Vagina (tissue), 2 donors: ENCODE results near the gene IQGAP3. TPM values are rescaled to one million over a fixed set of nuclear protein-coding genes. Genes with fewer than 3 reads are reported as not detected.

Experiments used
- DNase-seq, 2 donors: peaks; one replicate each; pipeline ENCODE4 v3.0.0-alpha.2; 2017; ENCODE audit errors: extremely low spot score in 2 of 2
- H3K27ac ChIP-seq: fragments of 200-600 bp; sonication (generic); one replicate; pipeline ENCODE4 v1.5.1; 2019
- H3K27me3 ChIP-seq: fragments of 200-600 bp; sonication (generic); one replicate; pipeline ENCODE4 v1.5.1; 2019
- H3K36me3 ChIP-seq, 2 donors: fragments of 200-600 bp; sonication (generic); one replicate each; pipeline ENCODE4 v1.5.1; 2017 to 2019
- H3K4me1 ChIP-seq: fragments of 200-600 bp; sonication (generic); one replicate; pipeline ENCODE4 v1.5.1; 2019
- H3K4me3 ChIP-seq, 2 donors: fragments of 200-600 bp; sonication (generic); 1 replicate in 1 of 2; 2 replicates in 1 of 2; pipeline ENCODE4 v1.5.1; 2016 to 2019
- H3K9me3 ChIP-seq: fragments of 200-600 bp; sonication (generic); one replicate; pipeline ENCODE4 v1.5.1; 2019
- POLR2A ChIP-seq, 2 donors: fragments of 450-650 bp; IDR thresholded peaks; one replicate each; pipeline ENCODE4 v1.6.1; 2017; ENCODE audit warnings: antibody characterized with exemption in 2 of 2, mild to moderate bottlenecking in 2 of 2, moderate library complexity in 2 of 2
- POLR2AphosphoS5 ChIP-seq, 2 donors: sonication (generic); formaldehyde crosslinking; IDR thresholded peaks; one replicate each; pipeline ENCODE4 v1.9.0; 2017; ENCODE audit warnings: antibody characterized with exemption in 2 of 2, mild to moderate bottlenecking in 2 of 2, low read depth in 1 of 2; ENCODE audit not compliant: insufficient read depth in 1 of 2
- intact Hi-C: fragments of 100-400 bp; cut with DNase I; formaldehyde crosslinking; loops from one replicate; pipeline ENCODE4 v1.15.1; 2023
- total RNA-seq: library from RNA; depleted of rRNA; stranded (reverse); fragments of >200 nt; gene quantifications from one replicate; pipeline ENCODE4 v1.2.3, GENCODE V29; 2016
- TF ChIP-seq, protein P1 (sequence below), 3 experiments: fragments of 450-650 bp in 2 of 3; fragments of 200-600 bp in 1 of 3; sonication (generic) in 1 of 3; IDR thresholded peaks; one replicate each; pipeline ENCODE4 v1.5.1; 2017 to 2019; ENCODE audit warnings: antibody characterized with exemption in 3 of 3, mild to moderate bottlenecking in 2 of 3, moderate library complexity in 2 of 3

Gene IQGAP3
- total RNA-seq, 1 donor from 2014 or later: 2.9 TPM

DNA sequence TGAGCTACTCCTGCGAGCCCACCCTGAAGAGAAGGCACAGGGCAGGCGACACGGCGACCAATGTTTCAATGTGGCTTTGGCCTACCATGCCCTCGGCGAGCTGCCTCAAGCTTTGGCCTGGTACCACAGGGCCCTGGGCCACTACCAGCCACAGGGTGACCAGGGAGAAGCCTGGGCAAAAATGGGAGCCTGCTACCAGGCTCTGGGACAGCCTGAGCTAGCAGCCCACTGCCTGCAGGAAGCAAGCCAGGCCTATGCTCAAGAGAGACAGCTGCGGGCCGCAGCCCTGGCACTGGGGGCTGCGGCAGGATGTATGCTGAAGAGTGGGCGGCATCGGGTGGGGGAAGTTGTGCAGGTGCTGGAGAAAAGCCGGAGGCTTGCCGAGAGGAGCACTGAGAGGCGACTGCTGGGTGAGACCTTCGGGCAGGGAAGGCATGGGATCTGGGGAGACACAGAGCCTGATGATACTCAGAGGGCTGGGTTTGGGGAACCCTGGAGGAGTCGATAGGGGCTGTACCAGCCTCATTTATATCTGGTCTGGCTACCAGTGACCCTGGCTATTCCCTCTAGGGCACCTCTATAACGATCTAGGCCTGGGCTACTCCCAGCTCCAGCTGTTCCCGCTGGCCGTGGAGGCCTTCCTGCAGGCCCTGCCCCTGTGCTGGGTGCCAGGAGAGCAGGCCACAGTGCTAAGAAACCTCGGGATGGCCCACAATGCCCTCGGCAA, 9.5 kb upstream of the IQGAP3 start:
- H3K9me3 ChIP-seq: no peaks in the 10 kb centered on the region
- no peak for TF ChIP-seq POLR2A (IDR thresholded peaks at IDR 0.05)
- TF ChIP-seq, protein P1, sequence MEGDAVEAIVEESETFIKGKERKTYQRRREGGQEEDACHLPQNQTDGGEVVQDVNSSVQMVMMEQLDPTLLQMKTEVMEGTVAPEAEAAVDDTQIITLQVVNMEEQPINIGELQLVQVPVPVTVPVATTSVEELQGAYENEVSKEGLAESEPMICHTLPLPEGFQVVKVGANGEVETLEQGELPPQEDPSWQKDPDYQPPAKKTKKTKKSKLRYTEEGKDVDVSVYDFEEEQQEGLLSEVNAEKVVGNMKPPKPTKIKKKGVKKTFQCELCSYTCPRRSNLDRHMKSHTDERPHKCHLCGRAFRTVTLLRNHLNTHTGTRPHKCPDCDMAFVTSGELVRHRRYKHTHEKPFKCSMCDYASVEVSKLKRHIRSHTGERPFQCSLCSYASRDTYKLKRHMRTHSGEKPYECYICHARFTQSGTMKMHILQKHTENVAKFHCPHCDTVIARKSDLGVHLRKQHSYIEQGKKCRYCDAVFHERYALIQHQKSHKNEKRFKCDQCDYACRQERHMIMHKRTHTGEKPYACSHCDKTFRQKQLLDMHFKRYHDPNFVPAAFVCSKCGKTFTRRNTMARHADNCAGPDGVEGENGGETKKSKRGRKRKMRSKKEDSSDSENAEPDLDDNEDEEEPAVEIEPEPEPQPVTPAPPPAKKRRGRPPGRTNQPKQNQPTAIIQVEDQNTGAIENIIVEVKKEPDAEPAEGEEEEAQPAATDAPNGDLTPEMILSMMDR (IDR thresholded peaks at IDR 0.05): no peak
- no peak for DNase-seq
- H3K27me3 ChIP-seq: no peaks in the 10 kb centered on the region
- no peaks in the 10 kb centered on the region for H3K36me3 ChIP-seq
- intact Hi-C loops: loop anchor here (5.0 to 10.0 kb wide), 3 partner anchors 67 to 197 kb away; no protein-coding TSS in a partner anchor
- H3K4me1 ChIP-seq: no peaks in the 10 kb centered on the region
- H3K4me3 ChIP-seq: no peak overlapping the region
- no peak overlapping the region for H3K27ac ChIP-seq

DNA sequence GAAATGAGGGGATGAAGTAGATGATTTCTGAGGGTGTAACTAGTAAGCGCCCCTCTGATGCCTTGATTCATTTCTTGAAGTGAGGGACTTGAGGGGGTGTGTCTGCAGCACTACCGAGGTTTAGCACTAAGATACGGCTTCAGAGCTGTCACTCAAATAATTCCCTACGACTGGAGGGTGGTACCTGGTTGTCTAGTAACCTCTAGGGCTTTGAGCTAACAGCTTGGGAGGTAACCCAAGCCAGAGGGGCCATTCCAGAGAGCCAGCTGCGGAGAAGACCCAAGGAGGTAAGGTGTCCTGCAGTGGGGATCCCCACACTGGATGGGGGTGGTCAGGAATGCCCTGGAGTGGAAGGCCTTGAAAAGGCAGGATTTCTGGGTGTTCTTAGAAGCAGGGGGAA, 7.1 kb upstream of the IQGAP3 start, which contains the start of gene TTC24:
Gene TTC24, plus strand, starts transcription at position 252 of the 400 bp plus-strand sequence. CDS start 1,642 bp downstream, outside the sequence.
- Histone ChIP-seq H3K27me3 (no peaks in the 10 kb centered on the region), H3K4me3 (no peak within 1 kb of the TSS), H3K4me1 (no peaks in the 10 kb centered on the region), H3K27ac (no peak within 1 kb of the TSS), H3K9me3 (no peaks in the 10 kb centered on the region), H3K36me3 (no peaks in the 10 kb centered on the region)
- DNase-seq: no peak
- no peak for TF ChIP-seq POLR2A (IDR thresholded peaks at IDR 0.05)
- TF ChIP-seq, protein P1 (IDR thresholded peaks at IDR 0.05): no peak
- intact Hi-C loops: no loop called here

DNA sequence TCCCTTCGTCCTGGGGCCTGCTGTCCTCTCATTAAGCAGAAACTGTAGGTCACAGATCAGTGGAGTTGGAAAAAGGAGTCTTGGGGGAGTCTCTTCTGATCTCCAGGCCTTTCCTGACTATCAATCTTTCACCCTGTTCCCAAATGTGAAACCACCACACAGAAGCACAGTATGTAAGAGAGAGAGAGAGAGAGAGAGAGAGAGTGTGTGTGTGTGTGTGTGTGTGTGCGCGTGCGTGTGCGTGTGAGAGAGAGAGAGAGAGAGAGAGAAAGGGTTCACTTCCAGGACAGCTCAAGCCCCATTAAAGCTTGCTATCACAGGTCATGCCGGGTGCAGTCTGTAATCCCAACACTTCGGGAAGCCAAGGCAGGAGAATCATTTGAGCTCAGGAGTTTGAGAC, 5.7 kb upstream of the IQGAP3 start:
- H3K4me1 ChIP-seq: no peaks in the 10 kb centered on the region
- H3K36me3 ChIP-seq: no peaks in the 10 kb centered on the region
- no peaks in the 10 kb centered on the region for H3K9me3 ChIP-seq
- H3K4me3 ChIP-seq: no peak overlapping the region
- H3K27ac ChIP-seq: no peak overlapping the region
- H3K27me3 ChIP-seq: no peaks in the 10 kb centered on the region
- TF ChIP-seq, protein P1 (IDR thresholded peaks at IDR 0.05): no peak
- no peak for TF ChIP-seq POLR2A (IDR thresholded peaks at IDR 0.05)
- TF ChIP-seq POLR2AphosphoS5 (IDR thresholded peaks at IDR 0.05; ENCODE audit: insufficient read depth in 1 of 2, low read depth in 1 of 2): no peak
- no peak for DNase-seq
- intact Hi-C loops: no loop called here

DNA sequence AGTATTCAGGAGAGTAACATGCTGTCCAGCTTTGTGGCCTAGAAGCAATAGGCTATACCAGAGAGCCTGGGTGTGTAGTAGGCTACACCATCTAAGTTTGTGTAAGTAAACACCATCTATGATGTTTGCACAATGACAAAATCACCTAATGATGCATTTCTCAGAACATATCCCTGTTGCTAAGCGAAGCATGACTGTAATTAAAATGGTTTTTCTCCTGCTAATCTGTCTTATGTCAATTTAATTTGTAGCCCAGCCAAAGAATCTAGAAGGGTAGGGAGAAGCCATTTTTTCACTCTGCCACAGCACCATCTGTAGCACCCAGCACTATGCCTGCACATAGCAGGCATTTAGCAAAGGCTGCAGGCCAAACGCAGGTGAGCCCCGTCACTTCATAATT, 5.2 kb upstream of the IQGAP3 start:
- no peak for TF ChIP-seq POLR2A (IDR thresholded peaks at IDR 0.05)
- no peak for TF ChIP-seq POLR2AphosphoS5 (IDR thresholded peaks at IDR 0.05; ENCODE audit: insufficient read depth in 1 of 2, low read depth in 1 of 2)
- TF ChIP-seq, protein P1 (IDR thresholded peaks at IDR 0.05): no peak
- no peak for DNase-seq
- Histone ChIP-seq H3K9me3 (no peaks in the 10 kb centered on the region), H3K27me3 (no peaks in the 10 kb centered on the region), H3K36me3 (no peaks in the 10 kb centered on the region), H3K4me1 (peaks cover 3% of the 10 kb centered on the region), H3K4me3 (no peak overlapping the region), H3K27ac (no peak overlapping the region)
- intact Hi-C loops: no loop called here

DNA sequence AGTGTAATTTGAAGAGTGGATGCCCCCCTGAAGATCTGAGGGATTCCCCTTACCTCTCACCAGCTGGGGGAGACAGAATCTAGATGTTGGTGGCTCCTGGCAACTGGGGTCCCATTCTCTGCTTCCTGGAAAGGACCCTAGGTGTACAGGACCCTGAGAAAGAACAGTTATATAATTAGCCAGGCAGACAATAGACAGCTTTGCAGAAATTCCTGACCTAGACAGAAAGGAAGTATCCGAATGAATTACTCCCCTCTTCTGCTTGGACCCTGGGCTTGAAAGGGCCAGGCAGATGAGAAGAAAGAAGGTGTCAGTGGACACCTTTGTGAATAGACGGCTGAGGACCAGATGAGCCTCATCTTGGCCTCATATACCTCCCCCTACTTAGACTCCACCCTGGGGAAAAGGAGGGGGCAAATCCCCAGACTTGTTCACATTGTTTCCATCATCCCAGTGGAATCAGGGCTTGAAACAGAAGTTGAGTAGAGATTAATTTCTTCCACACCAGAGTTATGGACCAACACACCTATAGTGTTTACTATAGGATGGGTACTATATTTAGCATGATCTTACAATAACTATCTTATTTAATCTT, 1.8 kb upstream of the IQGAP3 start:
- TF ChIP-seq, protein P1 (IDR thresholded peaks at IDR 0.05): no peak
- TF ChIP-seq POLR2A (IDR thresholded peaks at IDR 0.05) (no peak), POLR2AphosphoS5 (IDR thresholded peaks at IDR 0.05; ENCODE audit: insufficient read depth in 1 of 2, low read depth in 1 of 2) (no peak)

More for the DNA sequence above, 1.8 kb upstream of the IQGAP3 start:
- Histone ChIP-seq H3K36me3 (no peaks in the 10 kb centered on the region), H3K4me1 (peaks cover 12% of the 10 kb centered on the region), H3K27ac (no peak overlapping the region), H3K9me3 (no peaks in the 10 kb centered on the region), H3K4me3 (no peak overlapping the region), H3K27me3 (no peaks in the 10 kb centered on the region)
- DNase-seq: no peak
- intact Hi-C loops: no loop called here
